ENCODE data around the gene PIK3R5.

PIK3R5 gene

GRCh38 chr17:8953156-8953885, 12.2 kb downstream of the PIK3R5 start:
- DNase-seq, result no peak

- DNase-seq, result no peak
Measured at GRCh38 chr17:8952191-8952590, 13.3 kb downstream of the PIK3R5 start.

GRCh38 chr17:8951206-8951605, 14.3 kb downstream of the PIK3R5 start:
- DNase-seq, result no peak

- no peak for DNase-seq
Measured at GRCh38 chr17:8949061-8949661, 16.3 kb downstream of the PIK3R5 start.

GRCh38 chr17:8948462-8948861, 17.0 kb downstream of the PIK3R5 start:
- peak in 1 of 4 experiments; percentile 36 for DNase-seq

- peak in 2 of 4 experiments; percentile 49 to 62 for DNase-seq
Measured at GRCh38 chr17:8947201-8947600, 18.3 kb downstream of the PIK3R5 start.

- peak; percentile 54 to 74 (median 58) for DNase-seq
Measured at GRCh38 chr17:8946476-8946875, 19.0 kb downstream of the PIK3R5 start.

GRCh38 chr17:8946071-8946470, 19.4 kb downstream of the PIK3R5 start:
- no peak for DNase-seq

GRCh38 chr17:8944748-8945147, 20.8 kb downstream of the PIK3R5 start:
- DNase-seq, result peak; percentile 46 to 81 (median 70)

- no peak for DNase-seq
Measured at GRCh38 chr17:8944083-8944482, 21.4 kb downstream of the PIK3R5 start.

GRCh38 chr17:8941980-8942622, 23.4 kb downstream of the PIK3R5 start:
- DNase-seq, result no peak

- DNase-seq, result peak in 3 of 4 experiments; percentile 34 to 60 (median 51)
Measured at GRCh38 chr17:8941520-8941919, 24.0 kb downstream of the PIK3R5 start.

GRCh38 chr17:8940866-8941471, 24.5 kb downstream of the PIK3R5 start:
- DNase-seq, result no peak

- DNase-seq, result no peak
Measured at GRCh38 chr17:8939496-8940334, 25.8 kb downstream of the PIK3R5 start.

- DNase-seq, result no peak
Measured at GRCh38 chr17:8938933-8939332, 26.6 kb downstream of the PIK3R5 start.

GRCh38 chr17:8935191-8935590, 30.3 kb downstream of the PIK3R5 start:
- DNase-seq, result peak; percentile 90 to 97 (median 92)

- no peak for DNase-seq
Measured at GRCh38 chr17:8934346-8934745, 31.2 kb downstream of the PIK3R5 start.

- peak in 1 of 4 experiments; percentile 45 for DNase-seq
Measured at GRCh38 chr17:8930649-8931048, 34.9 kb downstream of the PIK3R5 start.

- DNase-seq, result no peak
Measured at GRCh38 chr17:8928347-8928746, 37.2 kb downstream of the PIK3R5 start.

GRCh38 chr17:8927395-8927794, 38.1 kb downstream of the PIK3R5 start:
- DNase-seq, result no peak

- no peak for DNase-seq
Measured at GRCh38 chr17:8925808-8926207, 39.7 kb downstream of the PIK3R5 start.

GRCh38 chr17:8925141-8925540, 40.4 kb downstream of the PIK3R5 start:
- DNase-seq, result no peak
